BJ (cell line): Measurements from ENCODE around the gene RNF25. TPM values are rescaled to one million over a fixed set of nuclear protein-coding genes. Genes with fewer than 3 reads are reported as not detected.
A peak's percentile ranks its signal among the peaks of the same experiment; 100 is the strongest.

Experiments used
- CTCF ChIA-PET: fragments of 350-600 bp; formaldehyde crosslinking; extraction: SDS; loops from one replicate; lab custom pipeline; 2021; ENCODE audit warnings: antibody characterized with exemption, inconsistent platforms; lab: Yijun Ruan, JAX
- POLR2A ChIA-PET: fragments of 300-600 bp; sonication (Branson Sonifier 250); formaldehyde crosslinking; extraction: SDS; loops from one replicate; lab custom pipeline; 2021; ENCODE audit warnings: antibody characterized with exemption; lab: Charles Lee
- DNase-seq: peaks from one replicate; pipeline ENCODE4 v3.0.0-alpha.2; 2011; ENCODE audit warnings: low read depth
- H3K27me3 ChIP-seq: 2 replicates; pipeline ENCODE4 v1.6.0; 2011; ENCODE audit warnings: low read length; ENCODE audit not compliant: control insufficient read depth, insufficient read depth
- H3K36me3 ChIP-seq: 2 replicates; pipeline ENCODE4 v1.5.1; 2011; ENCODE audit warnings: low read length; ENCODE audit not compliant: control insufficient read depth, insufficient read depth
- H3K4me3 ChIP-seq: 2 replicates; pipeline ENCODE4 v1.5.1; 2011; ENCODE audit warnings: low read depth, mild to moderate bottlenecking, control low read depth, low read length
- CTCF ChIP-seq: IDR thresholded peaks from 2 replicates; pipeline ENCODE4 v1.5.1; 2011; ENCODE audit warnings: low read depth, mild to moderate bottlenecking, control low read depth, inconsistent platforms, low read length, moderate library complexity; ENCODE audit not compliant: insufficient read depth
- polyA plus RNA-seq: library from polyadenylated mRNA; depleted of rRNA; stranded (reverse); fragments of >200 nt; gene quantifications from 2 replicates; pipeline ENCODE4 v1.2.3, GENCODE V29; 2011

RNF25 gene
- polyA plus RNA-seq, 1 experiment: 91.6 TPM

- POLR2A ChIA-PET: interaction anchor here (0.9 kb wide), 1 partner anchor 29 kb away, joined by 3 read pairs; no protein-coding TSS in a partner anchor
- peak; percentile 61 for TF ChIP-seq CTCF
- DNase-seq: no peak
- peaks cover 18% of the 10 kb centered on the region for H3K36me3 ChIP-seq
- no peaks in the 10 kb centered on the region for H3K27me3 ChIP-seq
- CTCF ChIA-PET: interaction anchor here (0.7 to 3.4 kb wide), 19 partner anchors 9 to 256 kb away, joined by 3 to 33 read pairs (median 4); partner anchors contain the start of genes PLCD4, RNF25, STK36 and TTLL4
- H3K4me3 ChIP-seq: peak overlapping the region; percentile 89
These were observed 13.0 kb downstream of the RNF25 start for GRCh38 chr2:218658671-218659257.

DNA sequence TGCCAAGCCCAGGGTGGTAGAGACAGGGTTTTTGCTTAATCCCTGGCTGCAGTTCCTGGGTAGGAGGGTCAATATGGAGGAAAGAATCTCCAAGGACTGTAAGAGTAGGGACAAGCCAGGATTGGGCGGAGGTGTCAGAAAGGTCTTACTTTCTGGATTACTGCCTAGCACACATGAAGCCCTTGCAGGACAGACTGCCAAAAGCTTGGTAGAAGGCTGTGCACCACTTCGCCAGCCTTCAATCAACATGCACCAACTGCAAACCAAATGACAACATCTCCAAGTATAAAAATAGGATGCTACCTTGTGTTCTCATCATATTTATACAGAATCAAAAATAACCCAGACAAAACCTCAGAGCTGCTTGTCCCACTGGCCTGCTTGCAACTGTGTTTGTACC, 16.1 kb downstream of the RNF25 start:
- CTCF ChIA-PET: interaction anchor here (0.8 to 1.0 kb wide), 3 partner anchors 32 to 192 kb away, joined by 3 to 6 read pairs (median 3); no protein-coding TSS in a partner anchor
- no peak for TF ChIP-seq CTCF
- Histone ChIP-seq H3K36me3 (peaks cover 13% of the 10 kb centered on the region), H3K4me3 (no peak overlapping the region), H3K27me3 (no peaks in the 10 kb centered on the region)
- POLR2A ChIA-PET: no interaction called here
- no peak for DNase-seq

DNA sequence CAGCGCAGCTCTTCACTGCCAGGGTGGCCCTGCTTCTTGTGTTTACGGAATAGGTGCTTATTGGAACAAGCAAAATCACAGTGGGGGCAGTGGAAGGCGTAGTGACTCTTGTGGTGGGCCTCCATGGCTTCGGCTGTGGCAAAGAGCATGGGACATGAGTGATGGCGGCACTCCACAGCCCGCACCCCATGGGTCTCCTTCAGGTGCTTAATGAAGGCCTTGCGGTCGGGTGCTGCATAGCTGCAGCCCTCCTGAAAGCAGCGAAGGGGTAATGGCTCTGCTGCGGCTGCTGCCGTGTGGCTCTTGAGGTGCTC, 23.1 kb downstream of the RNF25 start:
- no peak for DNase-seq
- CTCF ChIA-PET: interaction anchor here (0.6 to 4.0 kb wide), 7 partner anchors 10 to 454 kb away, joined by 3 to 24 read pairs (median 4); partner anchors contain the start of genes BCS1L, PLCD4 and ZNF142
- Histone ChIP-seq H3K36me3 (peaks cover 34% of the 10 kb centered on the region), H3K4me3 (no peak overlapping the region), H3K27me3 (no peaks in the 10 kb centered on the region)
- TF ChIP-seq CTCF: no peak
- POLR2A ChIA-PET: no interaction called here

DNA sequence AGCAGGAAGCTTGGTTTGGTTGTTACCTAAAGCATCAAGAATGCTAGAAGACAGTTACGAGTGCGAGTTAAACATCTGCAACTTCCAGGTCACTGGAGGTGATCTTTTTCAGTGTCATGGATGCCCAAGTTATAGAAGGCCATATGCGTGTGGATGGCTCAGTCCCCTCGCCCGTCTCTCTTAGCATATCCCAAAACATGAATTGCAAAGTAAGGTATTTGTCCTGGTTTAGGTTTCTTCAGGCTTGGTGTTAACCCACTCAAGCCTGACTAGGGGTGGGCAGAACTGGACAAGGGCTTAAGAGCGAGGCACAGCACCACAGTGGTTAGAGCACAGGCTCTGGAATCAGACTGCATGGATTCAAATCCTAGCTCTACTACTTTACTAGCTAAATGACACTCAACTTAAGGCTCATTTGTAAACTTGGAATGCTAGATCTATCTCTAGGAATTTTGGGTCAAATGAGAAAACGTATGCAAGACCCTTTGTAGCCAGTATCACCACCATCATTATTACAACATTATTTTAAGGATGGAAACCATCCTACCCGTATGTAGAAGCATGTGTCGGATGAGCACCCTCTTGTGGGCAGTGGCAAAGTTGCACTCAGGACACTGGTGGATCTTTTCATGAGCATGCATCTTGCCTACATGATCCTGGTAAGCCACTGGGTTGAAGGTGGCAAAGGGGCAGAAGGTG, 23.6 kb downstream of the RNF25 start:
- Histone ChIP-seq H3K27me3 (no peaks in the 10 kb centered on the region), H3K4me3 (no peak overlapping the region), H3K36me3 (peaks cover 36% of the 10 kb centered on the region)
- POLR2A ChIA-PET: interaction anchor here (0.5 kb wide), 1 partner anchor 90 kb away, joined by 8 read pairs; no protein-coding TSS in a partner anchor
- CTCF ChIA-PET: interaction anchor here (0.6 to 4.0 kb wide), 14 partner anchors 9 to 455 kb away, joined by 3 to 24 read pairs (median 4); partner anchors contain the start of genes BCS1L, PLCD4 and ZNF142
- DNase-seq: no peak
- TF ChIP-seq CTCF: peak; percentile 89

GRCh38 chr2:218645126-218645525, 26.7 kb downstream of the RNF25 start:
- DNase-seq: no peak
- no peak for TF ChIP-seq CTCF
- Histone ChIP-seq H3K27me3 (no peaks in the 10 kb centered on the region), H3K36me3 (peaks cover 40% of the 10 kb centered on the region), H3K4me3 (no peak overlapping the region)
- ChIA-PET CTCF (interaction anchor here (2.2 kb wide), 1 partner anchor 14 kb away, joined by 8 read pairs; the partner anchor contains the start of genes BCS1L and ZNF142), POLR2A (no interaction called here)
